Gastroesophageal sphincter (tissue), 4 donors: ENCODE results near the gene MEF2C. TPM values are rescaled to one million over a fixed set of nuclear protein-coding genes. Genes with fewer than 3 reads are reported as not detected.

Source experiments
- ATAC-seq: fragments of 150-250 bp; one replicate; pipeline ENCODE4 v1.9.1; 2016; ENCODE audit warnings: mild to moderate bottlenecking, moderate library complexity
- H3K27ac ChIP-seq, 4 donors: fragments of 200-600 bp; sonication (generic) in 3 of 4; 1 replicate in 3 of 4; 2 replicates in 1 of 4; pipeline ENCODE4 v1.5.1; 2016 to 2019
- H3K27me3 ChIP-seq: fragments of 200-600 bp; sonication (generic); one replicate; pipeline ENCODE4 v1.5.1; 2019
- H3K36me3 ChIP-seq, 2 donors: fragments of 200-600 bp; sonication (generic); one replicate each; pipeline ENCODE4 v1.5.1; 2019; ENCODE audit warnings: control low read depth in 1 of 2
- H3K4me1 ChIP-seq, 3 donors: fragments of 200-600 bp; sonication (generic); 1 replicate in 2 of 3; 2 replicates in 1 of 3; pipeline ENCODE4 v1.5.1; 2016 to 2019; ENCODE audit warnings: control low read depth in 2 of 3
- H3K4me3 ChIP-seq, 2 donors: fragments of 200-600 bp; sonication (generic); one replicate each; pipeline ENCODE4 v1.5.1; 2019; ENCODE audit warnings: mild to moderate bottlenecking in 1 of 2, moderate library complexity in 1 of 2
- H3K9me3 ChIP-seq, 3 donors: fragments of 200-600 bp; sonication (generic); one replicate each; pipeline ENCODE4 v1.5.1; 2017 to 2019; ENCODE audit warnings: control low read depth in 2 of 3
- EP300 ChIP-seq: sonication (generic); formaldehyde crosslinking; IDR thresholded peaks from one replicate; pipeline ENCODE4 v1.6.1; 2017; ENCODE audit warnings: antibody characterized with exemption, mild to moderate bottlenecking
- POLR2A ChIP-seq, 2 donors: fragments of 450-650 bp; IDR thresholded peaks; one replicate each; pipeline ENCODE4 v1.6.1; 2017; ENCODE audit warnings: antibody characterized with exemption in 2 of 2, mild to moderate bottlenecking in 2 of 2, moderate library complexity in 1 of 2
- POLR2AphosphoS5 ChIP-seq: sonication (generic); formaldehyde crosslinking; IDR thresholded peaks from one replicate; pipeline ENCODE4 v1.6.1; 2017; ENCODE audit warnings: antibody characterized with exemption
- WGBS, 2 donors: methylation state at CpG; one replicate each; pipeline ENCODE4 v1.1.5; 2018; ENCODE audit warnings: low coverage in 1 of 2; 5-methylcytosine and 5-hydroxymethylcytosine counted together
- total RNA-seq, 4 donors: library from RNA; depleted of rRNA; stranded (reverse); fragments of >200 nt; gene quantifications; one replicate each; pipeline ENCODE4 v1.1.0, GENCODE V29; 2016
- TF ChIP-seq, protein P1 (sequence below), 4 experiments: fragments of 200-600 bp in 2 of 4; fragments of 450-650 bp in 2 of 4; sonication (generic) in 1 of 4; IDR thresholded peaks; one replicate each; pipeline ENCODE4 v1.5.1; 2017 to 2019; ENCODE audit warnings: antibody characterized with exemption in 4 of 4, mild to moderate bottlenecking in 2 of 4, moderate library complexity in 2 of 4

The MEF2C gene
- total RNA-seq, 4 donors from 2014 or later = 23.1 to 66.9 (median 29.5) TPM

GRCh38 chr5:88772831-88773230 lies 110.2 kb downstream of the MEF2C start:
- no peak for TF ChIP-seq EP300
- no peak for TF ChIP-seq POLR2A (IDR thresholded peaks at IDR 0.05)
- no peak for TF ChIP-seq POLR2AphosphoS5
- TF ChIP-seq, protein P1, sequence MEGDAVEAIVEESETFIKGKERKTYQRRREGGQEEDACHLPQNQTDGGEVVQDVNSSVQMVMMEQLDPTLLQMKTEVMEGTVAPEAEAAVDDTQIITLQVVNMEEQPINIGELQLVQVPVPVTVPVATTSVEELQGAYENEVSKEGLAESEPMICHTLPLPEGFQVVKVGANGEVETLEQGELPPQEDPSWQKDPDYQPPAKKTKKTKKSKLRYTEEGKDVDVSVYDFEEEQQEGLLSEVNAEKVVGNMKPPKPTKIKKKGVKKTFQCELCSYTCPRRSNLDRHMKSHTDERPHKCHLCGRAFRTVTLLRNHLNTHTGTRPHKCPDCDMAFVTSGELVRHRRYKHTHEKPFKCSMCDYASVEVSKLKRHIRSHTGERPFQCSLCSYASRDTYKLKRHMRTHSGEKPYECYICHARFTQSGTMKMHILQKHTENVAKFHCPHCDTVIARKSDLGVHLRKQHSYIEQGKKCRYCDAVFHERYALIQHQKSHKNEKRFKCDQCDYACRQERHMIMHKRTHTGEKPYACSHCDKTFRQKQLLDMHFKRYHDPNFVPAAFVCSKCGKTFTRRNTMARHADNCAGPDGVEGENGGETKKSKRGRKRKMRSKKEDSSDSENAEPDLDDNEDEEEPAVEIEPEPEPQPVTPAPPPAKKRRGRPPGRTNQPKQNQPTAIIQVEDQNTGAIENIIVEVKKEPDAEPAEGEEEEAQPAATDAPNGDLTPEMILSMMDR (IDR thresholded peaks at IDR 0.05) = no peak
- Histone ChIP-seq H3K4me1 (peaks cover 0 to 6% (median 0%) of the 10 kb centered on the region in 3 donors), H3K27ac (no peak overlapping the region), H3K27me3 (no peaks in the 10 kb centered on the region), H3K36me3 (peaks cover 0 to 14% of the 10 kb centered on the region in 2 donors), H3K9me3 (no peaks in the 10 kb centered on the region), H3K4me3 (no peak overlapping the region)
- no peak for ATAC-seq
- 92 to 96% methylated on average over 3 to 5 of the region's 5 CpGs for WGBS, 2 donors

GRCh38 chr5:88772047-88772446 lies 110.9 kb downstream of the MEF2C start:
- Histone ChIP-seq H3K27ac (no peak overlapping the region), H3K9me3 (no peaks in the 10 kb centered on the region), H3K4me3 (no peak overlapping the region), H3K4me1 (peaks cover 0 to 6% (median 0%) of the 10 kb centered on the region in 3 donors), H3K36me3 (peaks cover 0 to 14% of the 10 kb centered on the region in 2 donors), H3K27me3 (no peaks in the 10 kb centered on the region)
- ATAC-seq = no peak
- 96% methylated on average over 3 of the region's 3 CpGs for WGBS, 2 donors
- TF ChIP-seq POLR2AphosphoS5 (no peak), POLR2A (IDR thresholded peaks at IDR 0.05) (no peak), EP300 (no peak)
- TF ChIP-seq, protein P1 (IDR thresholded peaks at IDR 0.05) = no peak

GRCh38 chr5:88770276-88771257 lies 112.4 kb downstream of the MEF2C start:
- Histone ChIP-seq H3K4me1 (peaks cover 0 to 6% (median 0%) of the 10 kb centered on the region in 3 donors), H3K27ac (no peak overlapping the region), H3K27me3 (no peaks in the 10 kb centered on the region), H3K9me3 (no peaks in the 10 kb centered on the region), H3K36me3 (peaks cover 0 to 19% of the 10 kb centered on the region in 2 donors), H3K4me3 (no peak overlapping the region)
- ATAC-seq = no peak
- TF ChIP-seq POLR2A (IDR thresholded peaks at IDR 0.05) (no peak), POLR2AphosphoS5 (no peak), EP300 (no peak)
- TF ChIP-seq, protein P1 (IDR thresholded peaks at IDR 0.05) = no peak
- WGBS, 2 donors = 91 to 94% methylated on average over 8 of the region's 8 CpGs

DNA sequence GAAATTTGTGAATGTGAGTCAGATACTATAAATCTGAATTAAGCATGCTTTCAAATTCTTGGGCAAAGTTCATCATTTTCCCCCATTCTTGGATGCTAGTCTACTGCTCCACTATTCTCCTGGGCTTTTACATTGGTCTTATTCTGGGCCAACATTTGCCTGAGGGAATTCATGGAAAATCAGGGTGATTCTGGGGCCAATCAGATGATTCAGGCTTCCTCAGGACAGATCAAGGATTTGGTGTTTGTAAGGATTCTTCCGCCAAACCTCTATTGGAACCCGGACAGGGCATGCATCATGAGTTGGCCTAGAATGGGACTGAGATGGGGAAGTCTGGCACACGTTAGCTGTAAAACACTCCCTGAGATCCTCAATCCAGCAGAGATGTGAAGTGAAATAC lies 113.8 kb downstream of the MEF2C start:
- H3K36me3 ChIP-seq = peaks cover 0 to 19% of the 10 kb centered on the region in 2 donors
- no peak overlapping the region for H3K27ac ChIP-seq
- H3K9me3 ChIP-seq = no peaks in the 10 kb centered on the region
- WGBS, 2 donors = 33 to 41% methylated on average over 2 to 3 of the region's 3 CpGs
- no peaks in the 10 kb centered on the region for H3K27me3 ChIP-seq
- no peak for ATAC-seq
- H3K4me3 ChIP-seq = no peak overlapping the region
- TF ChIP-seq POLR2A (IDR thresholded peaks at IDR 0.05) = no peak
- no peak for TF ChIP-seq POLR2AphosphoS5
- TF ChIP-seq, protein P1 (IDR thresholded peaks at IDR 0.05) = no peak
- TF ChIP-seq EP300 = no peak
- peaks cover 0 to 6% (median 0%) of the 10 kb centered on the region in 3 donors for H3K4me1 ChIP-seq
